ENCODE results near the gene PRPF8.

DNA sequence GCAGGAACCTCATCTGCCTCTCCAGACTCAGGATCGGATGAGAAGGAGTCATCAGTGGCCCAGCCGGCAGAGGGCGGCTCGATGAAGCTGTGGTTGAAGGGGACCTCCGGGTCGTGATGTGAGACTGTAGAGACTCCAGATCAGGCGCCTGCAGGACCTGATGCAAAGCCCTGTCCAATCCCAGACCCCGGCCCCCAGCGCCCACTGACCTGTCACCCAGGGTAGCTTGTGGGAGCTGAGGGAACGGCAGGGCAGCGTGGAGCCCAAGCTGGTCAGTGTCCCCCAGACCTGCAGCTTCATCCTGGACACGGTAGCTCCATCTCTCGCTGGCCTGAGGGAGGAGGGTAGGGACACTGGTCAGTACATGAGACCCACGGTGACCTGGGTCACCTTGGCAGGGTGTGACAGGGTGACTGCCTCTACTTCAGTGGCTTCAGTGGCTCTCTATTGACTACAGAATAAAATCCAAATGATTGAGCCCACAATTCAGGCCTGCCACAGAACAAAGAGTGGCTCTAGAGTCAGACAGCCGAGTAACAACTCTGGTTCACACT is 47.9 kb downstream of the PRPF8 start:
- TF ChIP-seq, protein P1, sequence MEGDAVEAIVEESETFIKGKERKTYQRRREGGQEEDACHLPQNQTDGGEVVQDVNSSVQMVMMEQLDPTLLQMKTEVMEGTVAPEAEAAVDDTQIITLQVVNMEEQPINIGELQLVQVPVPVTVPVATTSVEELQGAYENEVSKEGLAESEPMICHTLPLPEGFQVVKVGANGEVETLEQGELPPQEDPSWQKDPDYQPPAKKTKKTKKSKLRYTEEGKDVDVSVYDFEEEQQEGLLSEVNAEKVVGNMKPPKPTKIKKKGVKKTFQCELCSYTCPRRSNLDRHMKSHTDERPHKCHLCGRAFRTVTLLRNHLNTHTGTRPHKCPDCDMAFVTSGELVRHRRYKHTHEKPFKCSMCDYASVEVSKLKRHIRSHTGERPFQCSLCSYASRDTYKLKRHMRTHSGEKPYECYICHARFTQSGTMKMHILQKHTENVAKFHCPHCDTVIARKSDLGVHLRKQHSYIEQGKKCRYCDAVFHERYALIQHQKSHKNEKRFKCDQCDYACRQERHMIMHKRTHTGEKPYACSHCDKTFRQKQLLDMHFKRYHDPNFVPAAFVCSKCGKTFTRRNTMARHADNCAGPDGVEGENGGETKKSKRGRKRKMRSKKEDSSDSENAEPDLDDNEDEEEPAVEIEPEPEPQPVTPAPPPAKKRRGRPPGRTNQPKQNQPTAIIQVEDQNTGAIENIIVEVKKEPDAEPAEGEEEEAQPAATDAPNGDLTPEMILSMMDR (IDR thresholded peaks at IDR 0.05), result no peak
- no peak for TF ChIP-seq POLR2A (IDR thresholded peaks at IDR 0.05)
